Adipocyte (in vitro differentiated cells): Measurements from ENCODE around the gene NRXN3.

Experiments
- DNase-seq: peaks from one replicate; pipeline ENCODE4 v3.0.0-alpha.2; 2015; ENCODE audit warnings: low read depth
- H3K27me3 ChIP-seq: replicated peaks from 2 replicates; pipeline ENCODE4 v1.7.0; 2013; ENCODE audit warnings: mild to moderate bottlenecking, low read length, moderate library complexity; ENCODE audit not compliant: control insufficient read depth, insufficient read depth
- H3K36me3 ChIP-seq: 2 replicates; pipeline ENCODE4 v1.7.0; 2013; ENCODE audit warnings: low read length, mild to moderate bottlenecking, moderate library complexity; ENCODE audit not compliant: control insufficient read depth, insufficient read depth, severe bottlenecking
- H3K4me1 ChIP-seq: 2 replicates; pipeline ENCODE4 v1.7.0; 2013; ENCODE audit warnings: mild to moderate bottlenecking, low read length, moderate library complexity; ENCODE audit not compliant: control insufficient read depth, insufficient read depth
- H3K4me3 ChIP-seq: 2 replicates; pipeline ENCODE4 v1.7.0; 2013; ENCODE audit warnings: mild to moderate bottlenecking, low read length, moderate library complexity
- H3K9ac ChIP-seq: 2 replicates; pipeline ENCODE4 v1.7.0; 2013; ENCODE audit warnings: mild to moderate bottlenecking, low read length, moderate library complexity
- H3K9me3 ChIP-seq: 2 replicates; pipeline ENCODE4 v1.7.0; 2013; ENCODE audit warnings: mild to moderate bottlenecking, low read length, moderate library complexity; ENCODE audit not compliant: control insufficient read depth

NRXN3 gene

DNA sequence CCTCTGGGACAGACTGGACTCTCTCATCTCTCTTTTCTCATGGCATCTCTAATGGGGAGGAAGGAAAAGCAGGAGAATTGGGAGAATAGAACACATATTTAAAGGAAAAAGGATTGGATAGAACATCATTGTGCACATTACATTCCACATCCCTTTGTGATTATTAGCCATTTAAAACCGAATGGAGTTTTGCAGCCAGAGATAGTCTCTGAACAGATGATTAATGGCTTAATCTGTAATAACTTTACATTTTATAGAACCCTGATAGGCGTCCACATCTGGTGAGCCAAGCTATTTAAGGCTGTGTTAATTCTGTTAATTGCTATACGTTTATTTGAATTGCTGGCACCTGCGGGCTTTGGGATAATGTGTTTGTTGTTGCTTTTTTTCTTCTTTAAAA, 487.3 kb downstream of the NRXN3 start:
- no peak for DNase-seq
- H3K36me3 ChIP-seq, result no peaks in the 10 kb centered on the region
- no peaks in the 10 kb centered on the region for H3K4me1 ChIP-seq

DNA sequence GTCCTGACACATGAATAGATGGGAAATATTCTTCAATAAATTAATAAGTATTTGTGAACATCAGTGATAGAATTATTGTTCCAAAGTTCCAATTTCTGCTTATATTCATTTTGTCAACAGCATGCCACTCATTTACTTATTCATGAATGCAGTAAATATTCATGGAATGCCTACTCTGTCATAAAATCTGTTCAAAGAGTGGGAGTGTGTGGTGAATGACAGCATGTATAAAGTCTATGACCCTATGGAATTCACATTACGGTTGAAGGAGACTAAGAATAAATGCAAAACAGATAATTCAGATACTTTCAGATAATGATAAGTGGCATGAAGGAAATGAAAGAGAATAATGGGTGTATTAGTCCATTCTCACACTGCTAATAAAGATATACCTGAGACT, 494.7 kb downstream of the NRXN3 start:
- Histone ChIP-seq H3K9me3 (no peaks in the 10 kb centered on the region), H3K9ac (no peak overlapping the region)

More for the DNA sequence above, 487.3 kb downstream of the NRXN3 start:
- H3K4me3 ChIP-seq, result no peak overlapping the region
- no peak overlapping the region for H3K9ac ChIP-seq
- H3K27me3 ChIP-seq, result no peaks in the 10 kb centered on the region
- no peaks in the 10 kb centered on the region for H3K9me3 ChIP-seq

DNA sequence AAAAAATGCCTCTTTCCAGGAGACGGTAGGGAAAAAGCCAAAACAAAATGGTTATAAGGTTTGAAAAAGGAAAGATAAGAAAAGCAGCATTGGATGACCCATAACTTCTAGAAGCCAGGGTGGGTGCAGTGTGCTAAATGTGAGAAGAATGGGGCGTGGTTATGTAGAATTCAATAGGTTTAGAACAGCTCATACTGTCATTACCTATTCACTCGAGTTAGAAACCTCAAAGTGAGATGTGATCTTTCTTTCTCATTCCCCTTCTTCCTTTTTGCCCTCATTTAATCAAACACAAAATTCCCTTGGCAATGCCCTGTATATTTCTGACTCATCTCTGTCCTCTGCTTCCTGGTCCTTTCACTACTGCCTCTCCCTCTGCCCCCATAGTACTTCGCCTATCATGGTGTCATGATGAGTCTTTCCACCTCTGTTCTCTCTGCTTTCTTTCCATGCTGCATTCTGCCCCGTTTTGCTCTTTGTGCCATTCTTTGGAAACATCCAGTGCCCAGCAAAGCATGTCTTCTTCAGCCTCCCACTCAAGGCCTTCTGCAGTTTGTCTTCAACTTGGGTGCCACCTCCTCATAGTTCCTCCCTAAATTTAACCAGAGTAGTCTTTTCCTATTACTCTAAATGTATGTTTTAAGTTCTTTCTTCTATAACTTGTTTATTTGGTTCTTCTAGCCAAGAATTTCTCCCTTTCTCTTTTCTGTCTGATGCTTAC, 496.3 kb downstream of the NRXN3 start:
- Histone ChIP-seq H3K9ac (no peak overlapping the region), H3K27me3 (peaks cover 8% of the 10 kb centered on the region), H3K4me1 (no peaks in the 10 kb centered on the region), H3K36me3 (no peaks in the 10 kb centered on the region), H3K4me3 (no peak overlapping the region), H3K9me3 (no peaks in the 10 kb centered on the region)
- no peak for DNase-seq

More for the DNA sequence above, 494.7 kb downstream of the NRXN3 start:
- Histone ChIP-seq H3K4me1 (no peaks in the 10 kb centered on the region), H3K27me3 (peaks cover 8% of the 10 kb centered on the region), H3K36me3 (no peaks in the 10 kb centered on the region), H3K4me3 (no peak overlapping the region)
- DNase-seq, result no peak

DNA sequence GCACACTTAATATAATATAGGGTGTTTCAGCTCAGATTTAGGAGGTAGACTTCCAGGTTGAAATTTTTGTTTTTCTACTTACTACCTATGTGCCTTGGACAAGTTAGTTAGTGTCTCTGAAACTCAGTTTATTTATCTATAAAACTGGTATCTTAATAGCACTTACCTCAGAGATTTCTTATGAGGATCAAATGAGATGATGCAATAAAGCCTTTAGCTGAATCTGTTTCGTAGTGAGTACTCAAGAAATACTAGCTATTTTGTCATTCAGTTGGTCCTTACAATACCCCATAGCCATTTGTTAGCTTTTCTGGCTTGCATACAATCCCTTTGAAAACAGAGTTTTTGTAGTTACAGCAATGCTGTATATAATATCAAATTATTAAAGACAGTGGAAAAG, 497.0 kb downstream of the NRXN3 start:
- Histone ChIP-seq H3K27me3 (peaks cover 8% of the 10 kb centered on the region), H3K9me3 (no peaks in the 10 kb centered on the region), H3K4me1 (no peaks in the 10 kb centered on the region), H3K36me3 (no peaks in the 10 kb centered on the region), H3K9ac (no peak overlapping the region), H3K4me3 (no peak overlapping the region)
- DNase-seq, result no peak

DNA sequence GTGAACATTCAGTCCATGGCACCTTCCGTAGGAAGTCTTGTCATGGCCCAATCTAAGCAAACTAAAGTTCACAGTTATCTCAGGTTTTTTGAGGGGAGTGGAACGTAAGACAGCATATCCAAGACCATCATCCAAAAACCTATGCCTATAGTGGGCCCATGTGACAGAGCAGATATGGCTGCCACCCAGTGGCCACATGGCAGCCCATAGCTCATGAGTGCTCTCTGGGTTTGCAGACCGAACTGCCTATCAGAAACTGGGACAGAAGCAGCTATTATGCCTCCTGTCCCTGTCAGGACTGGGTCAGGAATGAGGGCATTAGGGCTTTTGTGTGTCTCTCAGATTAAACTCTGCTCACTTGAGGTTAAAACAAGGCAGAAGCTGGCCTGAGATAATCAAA, 503.7 kb downstream of the NRXN3 start:
- DNase-seq, result no peak
- no peaks in the 10 kb centered on the region for H3K9me3 ChIP-seq
- no peak overlapping the region for H3K9ac ChIP-seq
- H3K27me3 ChIP-seq, result no peaks in the 10 kb centered on the region
- H3K4me3 ChIP-seq, result no peak overlapping the region
- no peaks in the 10 kb centered on the region for H3K36me3 ChIP-seq
- H3K4me1 ChIP-seq, result no peaks in the 10 kb centered on the region

DNA sequence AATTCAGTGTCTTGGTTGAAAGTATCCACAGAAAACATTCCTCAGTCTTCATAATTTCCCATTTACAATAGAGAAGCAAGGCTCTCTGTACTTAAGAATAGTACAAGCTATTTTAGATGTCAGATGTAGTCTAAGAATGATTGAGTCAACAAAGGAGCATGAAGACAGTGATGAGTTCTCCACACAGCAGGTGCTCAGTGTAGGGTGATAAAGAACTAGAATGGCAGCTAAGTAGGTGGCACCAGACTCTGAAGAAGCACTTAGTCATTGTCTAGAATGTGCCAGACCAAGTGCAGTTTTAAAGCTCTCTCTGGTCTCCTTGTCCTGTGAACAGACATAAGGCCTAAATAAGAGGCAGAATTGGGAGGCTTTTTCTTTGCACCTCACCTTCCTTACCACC, 504.6 kb downstream of the NRXN3 start:
- Histone ChIP-seq H3K4me1 (no peaks in the 10 kb centered on the region), H3K36me3 (no peaks in the 10 kb centered on the region), H3K27me3 (no peaks in the 10 kb centered on the region), H3K9ac (no peak overlapping the region), H3K4me3 (no peak overlapping the region), H3K9me3 (no peaks in the 10 kb centered on the region)
- DNase-seq, result no peak

DNA sequence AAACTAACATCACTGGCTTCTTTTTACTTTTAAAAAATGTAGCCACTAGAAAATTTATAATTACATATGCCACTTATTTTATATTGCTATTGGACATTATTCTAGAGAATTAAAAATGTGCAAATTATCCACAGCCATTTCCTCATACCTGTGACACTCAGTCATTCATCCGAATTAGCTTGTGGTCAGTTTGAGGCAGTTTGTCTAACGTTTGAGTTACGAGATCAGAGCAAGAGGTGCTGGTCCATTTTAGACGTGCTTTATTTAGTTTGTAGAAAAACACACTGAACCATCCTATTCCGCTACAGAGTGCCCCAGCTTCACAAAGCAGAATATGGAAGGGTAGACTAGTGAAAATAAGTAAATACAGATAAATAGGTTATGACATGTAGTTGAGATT, 513.0 kb downstream of the NRXN3 start:
- H3K4me1 ChIP-seq, result no peaks in the 10 kb centered on the region
- no peaks in the 10 kb centered on the region for H3K27me3 ChIP-seq
- no peaks in the 10 kb centered on the region for H3K9me3 ChIP-seq
- no peaks in the 10 kb centered on the region for H3K36me3 ChIP-seq
- no peak overlapping the region for H3K9ac ChIP-seq
- DNase-seq, result no peak
- no peak overlapping the region for H3K4me3 ChIP-seq

DNA sequence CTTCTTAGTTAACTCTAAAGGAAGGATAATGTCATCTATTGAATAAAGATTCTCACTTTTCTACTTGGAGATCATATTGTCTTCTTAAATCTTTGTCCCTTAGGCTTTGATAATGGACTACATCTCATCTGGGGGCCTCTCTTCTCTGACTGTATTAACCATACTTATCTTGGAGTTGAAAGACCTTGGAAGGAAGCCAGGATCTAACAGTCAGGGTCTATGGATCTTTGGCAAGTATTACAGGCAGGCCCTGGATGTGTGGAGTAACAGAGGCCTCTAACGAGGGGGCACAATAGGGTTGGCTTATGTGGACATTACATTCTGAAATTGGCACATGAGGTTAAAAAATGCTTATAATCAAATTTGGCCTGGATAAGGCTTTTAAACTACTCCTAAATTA, 513.8 kb downstream of the NRXN3 start:
- Histone ChIP-seq H3K4me1 (no peaks in the 10 kb centered on the region), H3K9me3 (no peaks in the 10 kb centered on the region), H3K4me3 (no peak overlapping the region), H3K9ac (no peak overlapping the region), H3K27me3 (no peaks in the 10 kb centered on the region), H3K36me3 (no peaks in the 10 kb centered on the region)
- DNase-seq, result no peak

DNA sequence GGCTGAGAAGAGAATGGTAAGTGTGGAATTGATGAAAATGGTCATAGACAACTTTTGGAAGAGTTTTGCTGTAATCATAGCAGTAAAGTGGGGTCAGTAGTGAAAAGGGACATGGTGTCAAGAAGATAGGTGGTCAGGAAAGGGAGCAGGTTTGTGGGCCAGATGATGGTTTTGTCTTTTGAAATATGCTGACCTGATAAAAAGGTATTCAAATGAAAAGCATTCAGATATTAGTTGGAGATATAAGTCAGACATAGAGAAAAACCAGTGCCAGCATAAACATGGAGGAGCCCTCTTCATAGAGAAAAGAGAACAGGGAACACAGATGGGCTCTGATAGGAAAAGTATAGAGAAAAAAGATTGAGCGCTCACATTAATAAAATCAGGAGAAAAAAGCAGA, 518.3 kb downstream of the NRXN3 start:
- Histone ChIP-seq H3K4me3 (no peak overlapping the region), H3K36me3 (no peaks in the 10 kb centered on the region), H3K9ac (no peak overlapping the region), H3K4me1 (peaks cover 3% of the 10 kb centered on the region), H3K27me3 (no peaks in the 10 kb centered on the region), H3K9me3 (no peaks in the 10 kb centered on the region)
- no peak for DNase-seq

DNA sequence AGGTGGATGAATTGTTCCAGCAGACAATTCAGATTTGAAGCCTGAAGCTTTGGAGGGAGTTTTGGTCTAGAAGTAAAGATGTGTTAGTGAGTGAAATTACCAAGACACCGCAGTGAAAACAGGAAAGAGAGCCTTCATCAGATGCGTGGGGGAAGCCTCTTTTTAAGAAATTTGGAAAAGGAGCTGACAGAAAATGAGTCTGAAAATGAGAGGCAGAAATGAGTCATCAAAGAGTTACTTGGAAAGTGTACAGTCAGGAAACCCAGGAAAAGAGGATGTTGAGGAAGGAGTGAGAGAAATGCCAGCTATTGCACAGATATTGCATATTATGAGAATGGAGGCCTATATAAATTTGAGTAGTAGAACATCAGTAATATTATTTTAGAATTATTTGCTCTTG, 520.7 kb downstream of the NRXN3 start:
- Histone ChIP-seq H3K9ac (no peak overlapping the region), H3K4me1 (peaks cover 3% of the 10 kb centered on the region), H3K9me3 (no peaks in the 10 kb centered on the region), H3K4me3 (no peak overlapping the region), H3K27me3 (peaks cover 1% of the 10 kb centered on the region), H3K36me3 (no peaks in the 10 kb centered on the region)
- peak; percentile 2 for DNase-seq

DNA sequence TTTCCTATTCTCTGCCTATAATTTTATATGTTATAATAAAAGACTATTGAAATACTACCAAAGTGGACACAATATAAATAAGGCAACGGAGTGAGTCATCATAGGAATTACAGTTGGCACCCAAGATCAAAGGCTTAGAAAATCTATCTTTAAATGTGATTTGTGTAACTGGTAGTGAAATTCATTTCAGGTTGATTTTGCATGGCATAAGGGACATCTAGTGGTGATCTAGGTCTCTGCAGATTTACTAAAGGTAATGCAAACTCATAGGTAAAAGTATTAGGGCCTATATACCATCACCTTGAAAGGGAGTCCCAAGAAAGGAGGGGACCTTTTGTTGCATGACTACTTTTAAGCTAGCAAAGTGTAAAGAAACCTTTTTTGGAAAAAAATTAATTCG, 527.2 kb downstream of the NRXN3 start:
- Histone ChIP-seq H3K36me3 (no peaks in the 10 kb centered on the region), H3K4me1 (peaks cover 3% of the 10 kb centered on the region), H3K9ac (no peak overlapping the region), H3K4me3 (no peak overlapping the region), H3K27me3 (peaks cover 16% of the 10 kb centered on the region), H3K9me3 (no peaks in the 10 kb centered on the region)
- DNase-seq, result peak; percentile 68

DNA sequence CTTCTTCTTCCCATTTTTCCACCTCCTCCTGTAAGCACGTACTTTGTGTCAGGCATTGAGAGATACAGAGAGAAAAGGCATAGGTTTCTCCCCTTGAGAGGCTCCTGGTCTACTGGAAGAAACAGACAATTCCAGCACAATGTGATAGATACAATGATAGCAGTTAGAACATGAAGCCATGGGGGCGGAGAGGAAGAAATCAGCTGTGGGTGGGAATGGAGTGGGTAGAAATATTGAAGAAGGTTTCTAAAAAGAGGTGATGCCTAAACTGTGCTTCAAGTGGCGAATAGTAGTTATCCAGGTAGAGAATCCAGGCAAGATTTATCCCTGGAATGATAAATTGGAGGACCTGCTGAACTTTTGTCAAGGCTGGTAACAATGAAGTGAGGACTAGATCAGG, 528.8 kb downstream of the NRXN3 start:
- no peak for DNase-seq
- H3K36me3 ChIP-seq, result no peaks in the 10 kb centered on the region
- no peak overlapping the region for H3K4me3 ChIP-seq
- no peaks in the 10 kb centered on the region for H3K4me1 ChIP-seq
- peaks cover 16% of the 10 kb centered on the region for H3K27me3 ChIP-seq
- H3K9me3 ChIP-seq, result no peaks in the 10 kb centered on the region
- no peak overlapping the region for H3K9ac ChIP-seq
